HG02840 (cell line): ENCODE data around the gene PTPN9.
"Not testable (repeated sequence)": the region's sequence is repeated elsewhere in the genome, so short reads cannot be mapped to it uniquely, and the experiment has no call there.

Experiments used
- ATAC-seq: cut with Tn5 transposase; IDR thresholded peaks from one replicate; pipeline ENCODE4 v1.9.1; 2021; ENCODE audit warnings: mild to moderate bottlenecking, moderate library complexity, moderate number of reproducible peaks; ENCODE audit not compliant: unreplicated experiment, low FRiP score

PTPN9 gene

GRCh38 chr15:75584121-75584520 is 5.0 kb upstream of the PTPN9 start:
- ATAC-seq: no peak

DNA sequence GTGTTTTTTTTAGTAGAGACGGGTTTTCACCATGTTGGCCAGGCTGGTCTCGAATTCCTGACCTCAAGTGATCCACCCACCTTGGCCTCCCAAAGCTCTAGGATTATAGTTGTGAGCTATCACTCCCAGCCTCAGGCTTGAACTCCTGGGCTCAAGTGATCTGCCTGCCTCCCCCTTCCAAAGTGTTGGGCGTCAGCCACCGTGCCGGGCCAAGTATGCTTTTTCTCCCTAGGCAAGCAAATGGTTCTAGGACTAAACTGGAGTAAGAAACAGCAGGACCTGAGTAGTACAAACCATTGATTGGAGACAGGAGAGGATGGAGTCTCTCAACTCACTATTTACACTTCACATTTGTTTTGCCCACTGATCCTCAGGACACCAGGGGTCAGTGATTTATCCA is 4.6 kb upstream of the PTPN9 start:
- ATAC-seq: no peak

GRCh38 chr15:75582943-75583342 is 3.8 kb upstream of the PTPN9 start:
- ATAC-seq: not testable (repeated sequence)

DNA sequence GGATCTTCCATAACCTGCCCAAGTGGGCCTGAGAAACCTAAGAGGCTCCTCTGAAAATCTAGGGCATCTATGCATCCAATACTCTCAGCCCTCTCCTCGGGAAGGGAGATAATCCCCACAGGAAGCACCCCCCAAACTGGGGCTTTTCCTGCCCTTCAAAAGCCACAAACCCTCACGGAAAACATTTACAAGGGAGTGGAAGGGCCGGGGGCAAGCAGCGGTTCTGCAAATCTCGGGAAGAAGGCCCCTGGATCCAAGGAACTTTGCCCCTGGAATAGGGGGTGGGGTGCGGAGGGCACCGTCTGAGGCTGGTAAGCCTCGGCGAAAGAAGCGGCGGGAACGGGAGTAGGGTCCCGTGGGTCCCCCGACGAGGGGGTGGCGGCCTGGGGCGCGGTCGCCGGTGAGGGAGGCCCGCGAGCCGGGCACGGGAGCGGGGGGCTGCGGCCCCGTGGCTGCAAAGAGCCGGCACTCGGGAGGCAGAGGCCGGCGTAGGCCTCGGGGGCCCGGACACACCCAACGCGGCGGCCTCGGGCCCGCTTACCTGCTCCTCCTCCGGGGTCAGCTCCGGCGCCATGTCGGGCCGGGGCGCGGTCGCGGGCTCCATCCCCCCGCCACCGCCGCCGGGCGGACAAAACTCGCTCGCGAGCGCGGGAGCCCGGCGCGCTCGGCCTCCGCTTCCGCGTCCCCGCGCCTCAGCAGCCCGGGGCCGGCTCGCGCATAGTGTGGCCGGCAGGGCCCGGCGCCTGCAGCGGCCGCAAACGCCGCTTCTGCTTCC is 755 bp downstream of the PTPN9 start:
- no peak for ATAC-seq

GRCh38 chr15:75577401-75578172 is 1.5 kb downstream of the PTPN9 start:
- ATAC-seq: no peak

- no peak for ATAC-seq
Observed at GRCh38 chr15:75573648-75574384, 5.3 kb downstream of the PTPN9 start.

- ATAC-seq: no peak
Observed at GRCh38 chr15:75570126-75570845, 8.8 kb downstream of the PTPN9 start.

DNA sequence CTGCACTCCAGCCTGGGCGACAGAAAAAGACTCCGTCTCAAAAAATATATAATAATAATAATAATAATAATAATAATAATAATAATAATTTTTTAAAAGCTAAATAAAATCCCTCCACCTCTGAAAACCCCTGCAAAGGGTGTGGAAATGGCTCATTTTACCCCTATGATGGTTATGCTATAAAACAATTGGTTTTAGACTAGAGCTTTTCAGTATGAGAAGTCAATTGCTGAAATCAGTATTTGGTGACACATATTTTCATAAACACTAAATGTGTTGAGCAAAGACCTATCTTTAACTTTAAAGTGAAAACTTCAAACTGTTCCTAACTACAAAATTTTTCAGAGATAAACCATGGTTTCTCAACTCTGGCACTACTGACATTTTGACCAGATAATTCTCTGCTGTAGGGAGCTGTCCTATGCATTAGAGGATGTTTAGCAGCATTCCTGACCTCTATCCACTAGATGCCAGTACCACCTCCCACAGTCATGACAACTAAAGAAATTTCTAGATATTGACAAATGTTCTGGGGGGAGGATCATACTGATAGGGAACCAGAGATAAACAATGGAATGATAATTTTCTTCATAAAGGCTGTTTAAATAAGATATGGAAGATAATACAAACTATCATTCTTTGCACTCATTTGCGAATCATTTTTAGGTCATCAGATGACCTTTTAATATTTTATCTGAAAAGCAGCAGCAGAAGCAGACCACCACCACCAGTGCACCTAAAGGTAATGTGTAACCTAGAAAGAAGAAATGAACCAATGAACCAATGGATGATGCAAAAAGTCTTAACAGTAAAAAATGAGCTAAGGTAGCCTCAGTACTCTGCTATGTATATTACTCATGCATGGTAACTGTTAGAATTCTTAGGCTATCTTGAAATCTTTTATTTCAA is 13.8 kb downstream of the PTPN9 start:
- no peak for ATAC-seq

DNA sequence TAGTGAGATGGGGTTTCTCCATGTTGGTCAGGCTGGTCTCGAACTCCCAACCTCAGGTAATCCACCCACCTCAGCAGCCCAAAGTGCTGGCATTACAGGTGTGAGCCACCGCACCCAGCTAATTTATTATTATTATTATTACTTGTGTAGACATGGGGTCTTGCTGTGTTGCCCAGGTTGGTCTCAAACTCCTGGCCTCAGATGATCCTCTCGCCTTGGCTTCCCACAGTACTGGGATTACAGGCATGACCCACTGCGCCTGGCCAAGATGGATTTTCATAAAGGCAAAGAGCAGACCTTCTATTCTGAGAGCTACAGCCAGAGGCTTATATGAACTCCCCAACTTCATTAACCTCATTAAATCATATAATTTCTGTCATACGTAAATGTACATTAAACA is 17.2 kb downstream of the PTPN9 start:
- ATAC-seq: no peak

GRCh38 chr15:75559360-75559759 is 19.8 kb downstream of the PTPN9 start:
- not testable (repeated sequence) for ATAC-seq

- not testable (repeated sequence) for ATAC-seq
Observed at GRCh38 chr15:75558955-75559354, 20.2 kb downstream of the PTPN9 start.

GRCh38 chr15:75554717-75555116 is 24.4 kb downstream of the PTPN9 start:
- no peak for ATAC-seq

GRCh38 chr15:75553659-75554058 is 25.5 kb downstream of the PTPN9 start:
- ATAC-seq: no peak

DNA sequence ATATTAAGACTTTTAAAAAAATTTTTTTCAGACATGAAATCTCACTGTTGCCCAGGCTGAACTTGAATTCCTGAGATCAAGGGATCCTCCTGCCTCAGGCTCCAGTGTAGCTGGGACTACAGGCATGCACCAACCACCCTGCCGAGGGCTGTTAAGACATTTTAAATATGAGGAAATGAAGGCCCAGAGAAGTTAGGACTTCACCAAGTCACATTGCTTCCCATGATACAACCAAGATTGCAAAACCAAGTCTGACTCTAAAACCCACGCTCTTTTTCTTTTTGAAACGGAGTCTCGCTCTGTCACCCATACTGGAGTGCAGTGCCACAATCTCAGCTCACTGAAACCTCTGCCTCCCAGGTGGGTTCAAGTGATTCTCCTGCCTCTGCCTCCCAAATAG is 28.0 kb downstream of the PTPN9 start:
- ATAC-seq: no peak

GRCh38 chr15:75545064-75545463 is 34.1 kb downstream of the PTPN9 start:
- ATAC-seq: no peak

- ATAC-seq: no peak
Observed at GRCh38 chr15:75544359-75544758, 34.8 kb downstream of the PTPN9 start.

- ATAC-seq: not testable (repeated sequence)
Observed at GRCh38 chr15:75542949-75543545, 36.1 kb downstream of the PTPN9 start.

DNA sequence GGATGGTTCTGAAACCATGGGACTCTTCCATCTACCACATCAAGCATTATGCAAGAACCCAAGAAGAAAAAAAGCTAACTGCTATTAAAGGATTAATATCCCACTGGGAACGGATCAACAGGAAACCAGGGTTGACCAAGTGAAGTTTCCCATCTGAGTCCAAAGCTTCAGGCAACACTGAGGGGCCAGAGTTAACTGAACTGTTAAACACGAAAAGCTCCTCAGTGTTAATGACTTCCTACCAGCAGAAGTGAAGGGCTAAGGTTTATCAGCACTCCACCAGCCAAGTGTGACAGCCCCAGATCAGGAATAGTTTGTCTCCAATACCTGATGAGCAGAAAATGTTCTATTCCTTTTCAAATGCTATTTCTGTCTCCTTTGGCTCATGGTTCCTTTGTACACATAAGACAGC is 36.7 kb downstream of the PTPN9 start:
- no peak for ATAC-seq

DNA sequence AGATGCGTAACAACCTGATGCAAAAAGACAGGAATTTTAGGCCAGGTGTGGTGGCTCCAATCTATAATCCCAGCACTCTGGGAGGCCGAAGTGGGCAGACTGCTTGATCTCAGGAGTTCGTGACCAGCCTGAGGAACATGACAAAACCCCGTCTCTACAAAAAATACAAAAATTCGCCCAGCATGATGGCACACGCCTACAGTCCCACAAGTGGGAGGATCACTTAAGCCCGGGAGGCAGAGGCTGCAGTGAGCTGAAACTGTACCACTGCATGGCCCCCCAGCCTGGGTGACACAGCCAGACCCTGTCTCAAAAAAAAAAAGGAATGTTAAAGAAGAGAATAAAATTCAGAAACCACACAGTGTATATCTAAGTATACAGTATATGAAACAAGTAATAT is 40.7 kb downstream of the PTPN9 start:
- no peak for ATAC-seq
